GM21576 (cell line): ENCODE measurements around the gene PRSS23.
"Not testable (repeated sequence)": the region's sequence is repeated elsewhere in the genome, so short reads cannot be mapped to it uniquely, and the experiment has no call there.

Source experiments
- ATAC-seq: cut with Tn5 transposase; IDR thresholded peaks from one replicate; pipeline ENCODE4 v1.9.1; 2021; ENCODE audit warnings: mild to moderate bottlenecking, moderate library complexity; ENCODE audit not compliant: unreplicated experiment

The PRSS23 gene

GRCh38 chr11:86812322-86812670 lies 12.0 kb downstream of the PRSS23 start:
- ATAC-seq: no peak

- no peak for ATAC-seq
Observed at GRCh38 chr11:86812981-86813380, 12.6 kb downstream of the PRSS23 start.

- ATAC-seq: no peak
Observed at GRCh38 chr11:86814775-86815174, 14.4 kb downstream of the PRSS23 start.

GRCh38 chr11:86815726-86816125 lies 15.4 kb downstream of the PRSS23 start:
- ATAC-seq: no peak

GRCh38 chr11:86816251-86816726 lies 15.9 kb downstream of the PRSS23 start:
- ATAC-seq: no peak

- ATAC-seq: no peak
Observed at GRCh38 chr11:86818462-86819192, 18.3 kb downstream of the PRSS23 start.

- not testable (repeated sequence) for ATAC-seq
Observed at GRCh38 chr11:86824139-86824538, 23.8 kb downstream of the PRSS23 start.

- not testable (repeated sequence) for ATAC-seq
Observed at GRCh38 chr11:86834376-86834775, 34.0 kb downstream of the PRSS23 start.

GRCh38 chr11:86844762-86845508 lies 44.6 kb downstream of the PRSS23 start:
- not testable (repeated sequence) for ATAC-seq

GRCh38 chr11:86848132-86848531 lies 47.8 kb downstream of the PRSS23 start:
- ATAC-seq: no peak

GRCh38 chr11:86849679-86850078 lies 49.3 kb downstream of the PRSS23 start:
- ATAC-seq: no peak
